ENCODE data around the gene IZUMO1.

DNA sequence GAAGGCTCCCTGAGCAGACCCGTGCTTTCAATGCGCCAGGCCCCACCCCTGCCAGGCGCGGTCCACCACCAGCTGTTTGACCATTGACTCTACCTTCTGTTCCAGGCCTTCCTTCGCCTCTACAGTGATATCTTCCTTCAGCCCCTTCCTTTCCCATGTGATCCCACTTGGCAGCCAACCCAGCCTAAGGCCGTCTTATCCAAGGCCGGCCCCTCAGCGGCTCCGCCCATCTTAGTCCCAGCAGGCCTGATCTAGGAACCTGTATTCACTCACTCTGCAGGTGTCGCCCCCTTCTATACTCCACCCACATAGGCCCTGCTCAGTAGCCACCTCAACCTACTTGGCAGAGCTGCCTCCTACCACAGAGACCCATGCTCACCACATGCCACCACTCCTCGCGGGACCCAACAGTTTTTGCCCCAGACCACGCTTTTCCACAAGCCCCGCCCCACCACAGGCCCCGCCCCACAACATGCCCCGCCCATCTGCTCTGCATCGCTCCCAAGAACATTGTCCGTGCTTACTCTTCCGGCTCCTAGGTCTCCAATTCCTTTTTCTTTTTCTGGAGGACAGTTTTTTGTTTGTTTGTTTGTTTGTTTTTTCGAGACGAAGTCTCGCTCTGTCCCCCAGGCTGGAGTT lies 9.2 kb downstream of the IZUMO1 start:
- no peak for TF ChIP-seq POLR2AphosphoS5 (IDR thresholded peaks at IDR 0.05)
- no peak for TF ChIP-seq RAD21 (conservative IDR thresholded peaks at IDR 0.05)
- no peak for TF ChIP-seq EZH2 (IDR thresholded peaks at IDR 0.05; ENCODE audit: borderline replicate concordance, insufficient read depth, low read length, poor library complexity, severe bottlenecking)
